Esophagus muscularis mucosa (tissue), 4 donors: ENCODE measurements around the gene UFSP1. TPM values are rescaled to one million over a fixed set of nuclear protein-coding genes. Genes with fewer than 3 reads are reported as not detected.

Experiments used
- DNase-seq: peaks from one replicate; pipeline ENCODE4 v3.0.0-alpha.2; 2017; ENCODE audit errors: extremely low spot score
- H3K27ac ChIP-seq, 4 donors: fragments of 200-600 bp; sonication (generic); replicated peaks in 1 of 4; 1 replicate in 3 of 4; 2 replicates in 1 of 4; pipeline ENCODE4 v1.5.1; 2016 to 2019; ENCODE audit warnings: mild to moderate bottlenecking in 1 of 4
- H3K27me3 ChIP-seq, 4 donors: fragments of 200-600 bp; sonication (generic); one replicate each; pipeline versions ENCODE4 v1.5.1 to v1.6.0; 2016 to 2019
- H3K36me3 ChIP-seq, 4 donors: fragments of 200-600 bp; sonication (generic); one replicate each; pipeline ENCODE4 v1.5.1; 2016 to 2019
- H3K4me1 ChIP-seq, 4 donors: fragments of 200-600 bp; sonication (generic); one replicate each; pipeline ENCODE4 v1.5.1; 2016 to 2019
- H3K4me3 ChIP-seq, 4 donors: fragments of 200-600 bp; sonication (generic); 1 replicate in 2 of 4; 2 replicates in 2 of 4; pipeline ENCODE4 v1.5.1; 2016 to 2019; ENCODE audit warnings: mild to moderate bottlenecking in 4 of 4, moderate library complexity in 1 of 4
- H3K9me3 ChIP-seq, 4 donors: fragments of 200-600 bp; sonication (generic); 1 replicate in 3 of 4; 2 replicates in 1 of 4; pipeline ENCODE4 v1.5.1; 2016 to 2019
- CTCF ChIP-seq, 3 experiments: fragments of 200-600 bp in 2 of 3; fragments of 450-650 bp in 1 of 3; sonication (generic) in 2 of 3; IDR thresholded peaks; one replicate each; pipeline ENCODE4 v1.5.1; 2017 to 2019; ENCODE audit warnings: antibody characterized with exemption in 3 of 3, mild to moderate bottlenecking in 2 of 3, moderate library complexity in 1 of 3
- EP300 ChIP-seq: sonication (generic); formaldehyde crosslinking; IDR thresholded peaks from one replicate; pipeline ENCODE4 v1.6.1; 2017; ENCODE audit warnings: antibody characterized with exemption
- POLR2A ChIP-seq: fragments of 450-650 bp; IDR thresholded peaks from one replicate; pipeline ENCODE4 v1.6.1; 2017; ENCODE audit warnings: antibody characterized with exemption, moderate library complexity, mild to moderate bottlenecking, low read depth
- POLR2AphosphoS5 ChIP-seq, 2 donors: sonication (generic); formaldehyde crosslinking; IDR thresholded peaks; one replicate each; pipeline ENCODE4 v1.6.1; 2017; ENCODE audit warnings: antibody characterized with exemption in 2 of 2
- WGBS: methylation state at CpG from one replicate; pipeline ENCODE4 v1.1.5; 2018; 5-methylcytosine and 5-hydroxymethylcytosine counted together
- intact Hi-C: fragments of 100-400 bp; cut with DNase I; formaldehyde crosslinking; loops from one replicate; pipeline ENCODE4 v1.15.1; 2023
- total RNA-seq, 4 donors: library from RNA; depleted of rRNA; stranded (reverse); fragments of >200 nt; gene quantifications; one replicate each; pipeline versions ENCODE4 v1.1.0 to v1.2.1, GENCODE V29; 2016

Gene UFSP1
- total RNA-seq, 4 donors from 2014 or later = 2.1 to 8.7 (median 5.7) TPM

- DNase-seq = no peak
- Histone ChIP-seq H3K4me1 (peaks cover 30 to 48% (median 43%) of the 10 kb centered on the region in 4 donors), H3K36me3 (peaks cover 19 to 56% (median 34%) of the 10 kb centered on the region in 4 donors), H3K27ac (no peak overlapping the region), H3K9me3 (no peaks in the 10 kb centered on the region), H3K4me3 (no peak overlapping the region), H3K27me3 (no peaks in the 10 kb centered on the region)
- no peak for TF ChIP-seq POLR2A
- TF ChIP-seq CTCF (IDR thresholded peaks at IDR 0.05) = no peak
- no peak for TF ChIP-seq EP300
- WGBS = 94% methylated on average over 8 of the region's 12 CpGs
- intact Hi-C loops = no loop called here
Measured at GRCh38 chr7:100864263-100864845, 25.2 kb downstream of the UFSP1 start.

GRCh38 chr7:100863406-100863950 lies 26.0 kb downstream of the UFSP1 start:
- intact Hi-C loops = no loop called here
- TF ChIP-seq POLR2A (no peak), POLR2AphosphoS5 (IDR thresholded peaks at IDR 0.05) (no peak), CTCF (IDR thresholded peaks at IDR 0.05) (no peak), EP300 (no peak)
- Histone ChIP-seq H3K27ac (no peak overlapping the region), H3K4me1 (peaks cover 24 to 40% (median 35%) of the 10 kb centered on the region in 4 donors), H3K4me3 (no peak overlapping the region), H3K27me3 (no peaks in the 10 kb centered on the region), H3K9me3 (no peaks in the 10 kb centered on the region), H3K36me3 (peaks cover 19 to 59% (median 40%) of the 10 kb centered on the region in 4 donors)
- DNase-seq = no peak
- WGBS = 74% methylated on average over 10 of the region's 10 CpGs

GRCh38 chr7:100861616-100861985 lies 27.9 kb downstream of the UFSP1 start:
- intact Hi-C loops = no loop called here

GRCh38 chr7:100860702-100861615 lies 28.6 kb downstream of the UFSP1 start:
- Histone ChIP-seq H3K36me3 (peaks cover 19 to 81% (median 43%) of the 10 kb centered on the region in 4 donors), H3K27ac (no peak overlapping the region), H3K4me3 (no peak overlapping the region), H3K9me3 (no peaks in the 10 kb centered on the region), H3K27me3 (no peaks in the 10 kb centered on the region), H3K4me1 (peaks cover 4 to 16% (median 13%) of the 10 kb centered on the region in 4 donors)
- intact Hi-C loops = no loop called here
- DNase-seq = no peak
- 97% methylated on average over 14 of the region's 18 CpGs for WGBS
- TF ChIP-seq CTCF (IDR thresholded peaks at IDR 0.05) = no peak

More at GRCh38 chr7:100861616-100861985, 27.9 kb downstream of the UFSP1 start:
- 94% methylated on average over 13 of the region's 14 CpGs for WGBS
- Histone ChIP-seq H3K4me3 (no peak overlapping the region), H3K27me3 (no peaks in the 10 kb centered on the region), H3K9me3 (no peaks in the 10 kb centered on the region), H3K36me3 (peaks cover 19 to 75% (median 42%) of the 10 kb centered on the region in 4 donors), H3K4me1 (peaks cover 10 to 22% (median 19%) of the 10 kb centered on the region in 4 donors), H3K27ac (no peak overlapping the region)
- no peak for TF ChIP-seq POLR2A
- no peak for TF ChIP-seq CTCF (IDR thresholded peaks at IDR 0.05)
- no peak for TF ChIP-seq POLR2AphosphoS5 (IDR thresholded peaks at IDR 0.05)
- no peak for TF ChIP-seq EP300
- no peak for DNase-seq
